Activated CD4-positive, alpha-beta T cell treated with anti-CD3 and anti-CD28 coated beads for 24 hours (primary cell): ENCODE results near the gene ATG4B.
"Not testable (repeated sequence)": the region's sequence is repeated elsewhere in the genome, so short reads cannot be mapped to it uniquely, and the experiment has no call there.

ENCODE experiments used
- DNase-seq, 2 donors: peaks; one replicate each; pipeline ENCODE4 v3.0.0-alpha.2; 2020; ENCODE audit warnings: low read depth in 2 of 2

The ATG4B gene

DNA sequence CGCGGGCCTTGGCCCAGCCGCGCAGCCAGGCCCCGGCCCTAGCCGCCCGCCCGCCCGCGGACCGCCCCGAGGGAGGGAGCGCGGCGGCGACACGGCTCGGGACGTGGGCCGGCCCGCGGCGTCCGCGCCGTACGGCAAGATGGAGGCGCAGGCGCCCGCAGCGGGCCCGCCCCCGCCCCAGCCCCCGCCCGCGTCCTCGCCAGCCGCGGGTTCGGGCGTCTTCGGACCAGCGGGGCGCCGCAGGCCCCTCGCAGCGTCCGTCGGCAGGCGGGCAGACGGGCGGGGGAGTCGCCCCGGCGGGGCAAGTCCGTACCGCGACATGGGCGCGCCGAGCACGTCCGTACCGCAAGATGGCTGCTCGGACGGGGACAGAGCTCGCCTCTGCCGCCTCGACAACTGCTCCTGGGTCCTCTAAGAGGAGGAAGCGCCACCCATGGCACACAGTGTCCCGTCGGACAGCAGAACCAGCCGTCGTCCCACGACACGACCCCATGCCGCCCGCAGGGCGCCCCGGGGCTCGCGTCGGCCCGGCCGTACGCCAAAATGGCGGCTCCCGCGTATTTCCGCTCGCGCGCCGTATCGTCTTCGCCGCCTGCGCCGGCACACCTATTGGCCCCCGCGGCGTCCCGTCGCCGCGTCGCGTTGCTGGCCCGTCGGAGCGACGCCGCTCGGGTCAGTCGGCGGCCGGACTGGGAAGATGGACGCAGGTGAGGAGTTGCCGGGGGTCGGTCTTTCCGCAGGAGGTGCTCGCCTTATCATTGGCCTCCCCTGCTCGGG is at the start of gene ATG4B, which contains the start of gene THAP4:
ATG4B (plus strand) TSS at position 676 of the 777 bp plus-strand sequence; CDS start at position 698, 22 bp downstream.
THAP4 (minus strand) TSS at position 141 of the 777 bp plus-strand sequence. CDS start 141 bp downstream, outside the sequence.
- DNase-seq, result peak; percentile 53 to 64

DNA sequence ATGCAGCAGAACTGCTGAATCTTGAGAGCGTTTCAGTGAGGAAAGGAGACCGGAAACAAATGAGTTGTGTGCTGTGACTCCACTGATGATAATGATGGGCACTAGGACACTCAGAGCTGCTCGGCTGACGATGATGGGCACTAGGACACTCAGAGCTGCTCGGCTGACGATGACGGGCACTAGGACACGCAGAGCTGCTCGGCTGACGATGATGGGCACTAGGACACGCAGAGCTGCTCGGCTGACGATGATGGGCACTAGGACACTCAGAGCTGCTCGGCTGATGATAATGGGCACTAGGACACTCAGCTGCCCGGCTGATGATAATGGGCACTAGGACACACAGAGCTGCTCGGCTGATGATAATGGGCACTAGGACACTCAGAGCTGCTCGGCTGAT is 47.6 kb upstream of the ATG4B start:
- not testable (repeated sequence) for DNase-seq

DNA sequence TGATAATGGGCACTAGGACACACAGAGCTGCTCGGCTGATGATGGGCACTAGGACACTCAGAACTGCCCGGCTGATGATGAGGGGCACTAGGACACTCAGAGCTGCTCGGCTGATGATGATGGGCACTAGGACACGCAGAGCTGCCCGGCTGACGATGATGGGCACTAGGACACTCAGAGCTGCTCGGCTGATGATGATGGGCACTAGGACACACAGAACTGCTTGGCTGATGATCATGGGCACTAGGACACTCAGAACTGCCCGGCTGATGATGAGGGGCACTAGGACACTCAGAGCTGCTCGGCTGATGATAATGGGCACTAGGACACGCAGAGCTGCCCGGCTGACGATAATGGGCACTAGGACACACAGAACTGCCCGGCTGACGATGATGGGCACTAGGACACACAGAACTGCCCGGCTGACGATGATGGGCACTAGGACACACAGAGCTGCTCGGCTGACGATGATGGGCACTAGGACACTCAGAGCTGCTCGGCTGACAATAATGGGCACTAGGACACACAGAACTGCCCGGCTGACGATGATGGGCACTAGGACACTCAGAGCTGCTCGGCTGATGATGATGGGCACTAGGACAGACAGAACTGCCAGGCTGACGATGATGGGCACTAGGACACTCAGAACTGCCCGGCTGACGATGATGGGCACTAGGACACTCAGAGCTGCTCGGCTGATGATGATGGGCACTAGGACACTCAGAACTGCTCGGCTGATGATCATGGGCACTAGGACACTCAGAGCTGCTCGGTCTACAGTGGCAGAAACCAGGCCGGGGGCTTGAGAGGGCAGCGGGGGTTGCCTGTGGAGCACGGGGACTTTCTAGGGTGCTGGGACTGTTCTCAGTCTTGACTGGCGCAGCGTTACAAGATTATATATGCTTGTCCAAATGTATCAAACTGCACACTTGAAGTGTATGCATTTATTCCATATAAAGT is 46.7 kb upstream of the ATG4B start:
- DNase-seq, result not testable (repeated sequence)

DNA sequence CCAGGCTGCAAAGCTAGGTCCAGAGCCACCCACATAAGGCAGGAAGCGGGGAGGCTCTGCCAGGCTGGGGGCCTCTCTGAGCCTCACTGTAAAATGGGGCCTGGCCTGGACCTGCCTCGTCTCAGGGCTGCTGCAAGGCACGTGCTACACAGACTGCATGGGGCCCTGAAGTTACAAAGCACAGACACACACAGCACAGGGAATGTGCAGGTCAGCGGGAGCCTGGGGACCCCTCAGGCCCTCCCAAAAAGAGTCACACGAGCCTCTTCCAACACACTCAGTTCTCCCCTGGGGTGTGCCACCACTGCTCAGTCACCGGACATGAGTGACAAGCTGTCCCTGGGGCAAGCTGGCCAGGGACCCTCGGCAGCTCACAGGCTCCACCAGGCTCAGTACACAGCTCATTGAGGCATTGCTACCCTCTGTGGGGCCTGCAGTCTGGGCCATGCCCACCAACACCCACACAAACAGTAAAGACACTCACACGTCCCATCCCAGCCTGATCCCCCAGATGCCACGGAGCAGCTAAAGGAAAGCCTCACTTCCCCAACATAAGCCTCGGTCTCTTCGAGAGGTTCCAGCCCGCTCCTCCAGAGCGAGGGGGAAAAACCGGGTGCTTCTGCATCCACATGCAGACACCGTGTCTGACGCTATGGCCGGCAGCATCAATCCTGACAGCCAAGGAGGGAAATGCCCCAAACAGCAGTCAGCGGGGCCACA is 45.2 kb upstream of the ATG4B start:
- DNase-seq, result no peak

DNA sequence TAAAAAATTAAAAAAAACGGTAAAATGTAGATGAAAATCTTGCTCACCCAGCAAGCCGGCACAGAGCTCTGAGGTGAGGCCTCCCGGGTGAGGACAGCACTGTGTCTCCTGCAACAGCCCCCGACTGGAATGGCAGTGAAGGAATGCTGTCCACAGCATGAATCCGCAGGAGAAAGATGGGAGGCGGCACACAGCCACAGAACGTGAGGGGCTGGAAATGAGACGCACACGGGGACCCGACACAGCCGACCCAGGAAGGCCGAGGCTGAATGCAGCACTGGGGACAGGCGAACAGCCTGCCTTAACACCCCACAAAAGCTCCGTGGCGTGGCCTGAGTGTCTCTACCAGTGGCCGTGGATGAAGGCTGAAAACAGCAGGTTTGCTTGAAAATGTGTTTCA is 44.2 kb upstream of the ATG4B start:
- DNase-seq, result no peak

DNA sequence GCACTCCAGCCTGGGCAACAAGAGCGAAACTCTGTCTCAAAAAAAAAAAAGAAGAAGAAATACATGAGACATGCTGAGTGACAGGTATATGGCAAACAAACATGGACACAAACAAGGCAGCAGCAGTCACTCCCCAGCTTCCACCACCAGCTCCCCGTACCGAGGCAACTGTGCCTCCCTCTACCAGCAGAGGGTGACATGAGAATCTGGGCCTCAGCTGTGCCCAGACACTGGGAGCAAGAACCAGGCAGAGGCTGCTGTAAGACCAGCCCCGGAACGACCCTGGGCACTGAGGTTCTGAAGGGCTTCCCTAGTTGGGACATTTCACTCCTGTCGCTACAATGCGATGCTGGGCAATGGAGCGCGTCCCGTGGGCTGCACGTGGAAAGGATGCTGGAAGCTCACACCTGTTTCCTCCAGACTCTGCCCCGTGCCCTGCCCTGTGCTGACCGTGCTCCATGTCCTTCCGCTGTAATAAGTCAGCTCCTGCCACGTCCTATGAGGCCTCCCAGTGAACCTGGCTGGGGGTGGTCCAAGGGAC is 41.8 kb upstream of the ATG4B start:
- DNase-seq, result no peak

DNA sequence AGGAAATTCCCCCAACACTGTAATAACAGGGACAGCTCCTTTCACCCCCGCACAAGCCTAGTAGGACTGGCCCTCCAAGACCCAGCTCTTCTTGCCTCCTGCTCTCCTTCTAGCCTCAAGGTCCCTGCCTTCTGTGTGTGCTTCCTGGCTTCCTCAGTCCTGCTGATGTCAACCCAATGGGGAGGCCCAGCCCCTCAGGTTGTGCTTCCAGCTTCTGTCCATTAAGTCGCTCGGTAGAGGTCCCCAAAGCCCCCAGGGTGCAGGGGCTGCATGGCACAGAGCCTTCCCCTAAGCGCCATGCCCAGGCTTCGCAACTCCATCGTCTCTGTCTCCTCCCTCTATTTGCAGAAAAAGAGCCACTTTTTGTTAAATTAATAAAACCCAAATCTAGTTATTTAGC is 39.9 kb upstream of the ATG4B start:
- DNase-seq, result no peak

DNA sequence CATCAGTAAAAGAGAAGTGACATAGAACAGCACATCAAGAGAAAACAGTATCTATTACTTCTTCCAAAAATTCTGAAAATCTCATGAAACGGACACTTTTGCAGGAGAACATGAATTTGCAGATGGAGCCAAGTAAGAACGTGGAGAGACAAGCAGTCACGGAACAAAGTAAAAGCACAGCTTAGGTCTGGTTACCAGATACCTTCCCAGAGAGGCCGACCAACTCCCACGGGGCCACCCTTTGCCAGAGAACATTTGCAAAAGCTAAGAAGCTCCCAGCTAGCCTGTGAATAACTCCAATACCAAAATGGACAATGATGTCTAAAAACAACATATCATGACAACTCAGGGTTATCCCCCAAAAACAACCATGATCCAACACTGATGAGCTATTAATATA is 39.4 kb upstream of the ATG4B start:
- DNase-seq, result no peak

DNA sequence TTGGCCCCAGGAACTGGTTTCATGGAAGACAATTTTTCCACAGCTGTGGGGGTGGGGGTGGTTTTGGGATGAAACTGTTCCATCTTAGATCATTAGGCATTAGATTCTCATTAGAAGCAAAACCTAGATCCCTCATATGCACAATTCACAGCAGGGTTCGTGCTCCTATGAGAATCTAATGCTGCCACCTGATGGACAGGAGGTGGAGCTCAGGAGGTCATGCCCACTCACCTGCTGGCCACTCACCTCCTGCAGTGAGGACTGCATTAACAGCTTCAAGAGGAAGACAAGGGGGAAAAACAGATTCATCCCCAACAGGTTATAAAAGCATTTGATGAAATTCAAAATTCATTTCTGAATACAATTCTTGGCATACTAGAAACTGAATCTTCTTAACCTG is 39.0 kb upstream of the ATG4B start:
- no peak for DNase-seq

DNA sequence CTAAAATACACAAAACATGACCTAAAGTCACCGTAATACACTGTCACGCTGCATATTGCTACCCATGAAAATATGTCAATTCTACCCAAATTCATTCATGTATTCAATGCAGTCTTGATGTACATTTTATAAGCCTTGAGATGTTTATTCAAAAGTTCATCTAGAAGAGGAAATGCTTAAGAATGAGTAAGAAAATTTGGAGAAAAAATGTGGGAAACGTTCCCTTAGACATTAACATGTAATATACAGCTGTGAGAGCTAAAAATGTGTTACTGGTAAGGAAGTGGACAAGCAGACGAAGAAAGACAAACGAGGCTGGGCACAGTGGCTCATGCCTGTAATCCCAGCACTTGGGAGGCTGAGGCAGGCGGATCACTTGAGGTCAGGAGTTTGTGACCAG is 37.9 kb upstream of the ATG4B start:
- DNase-seq, result no peak

DNA sequence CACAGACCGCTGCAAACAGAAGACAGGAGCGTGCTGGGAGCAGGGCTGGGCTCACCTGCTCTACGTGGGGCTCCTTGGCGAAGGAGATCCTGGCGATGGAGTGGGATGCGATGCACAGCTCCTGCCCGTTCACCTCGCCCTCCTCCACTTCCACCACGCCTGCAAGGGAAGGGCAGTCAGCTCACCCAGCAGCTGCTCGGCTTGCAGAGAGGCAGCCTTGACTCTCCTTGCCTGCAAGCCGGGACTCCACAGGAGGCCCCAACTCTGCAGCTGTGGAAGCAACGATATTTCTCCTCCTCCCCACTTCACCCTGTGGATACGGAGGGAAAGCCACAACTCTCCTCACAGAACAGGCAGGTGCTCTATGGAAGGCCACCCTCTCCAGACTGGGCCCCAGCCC is 35.7 kb upstream of the ATG4B start:
- no peak for DNase-seq

DNA sequence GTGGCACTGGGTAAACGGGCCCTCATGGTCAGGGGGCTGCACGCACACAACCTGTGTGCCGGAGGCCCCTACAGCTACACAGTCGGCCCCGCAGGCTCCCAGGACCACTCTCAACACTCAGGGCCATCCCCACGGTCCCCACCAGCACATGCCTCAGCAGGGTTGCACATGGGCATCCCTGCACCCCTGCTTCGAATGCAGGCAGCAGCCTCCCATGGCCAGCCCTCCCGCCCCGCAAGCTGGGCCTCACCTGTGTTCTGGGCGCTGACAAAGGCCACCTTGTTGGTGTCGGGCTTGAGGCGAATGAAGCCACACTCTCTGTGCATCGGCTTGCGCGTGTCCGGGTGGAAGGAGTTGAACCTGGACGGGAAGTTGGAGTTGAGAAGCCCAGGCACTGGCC is 34.8 kb upstream of the ATG4B start:
- DNase-seq, result no peak

DNA sequence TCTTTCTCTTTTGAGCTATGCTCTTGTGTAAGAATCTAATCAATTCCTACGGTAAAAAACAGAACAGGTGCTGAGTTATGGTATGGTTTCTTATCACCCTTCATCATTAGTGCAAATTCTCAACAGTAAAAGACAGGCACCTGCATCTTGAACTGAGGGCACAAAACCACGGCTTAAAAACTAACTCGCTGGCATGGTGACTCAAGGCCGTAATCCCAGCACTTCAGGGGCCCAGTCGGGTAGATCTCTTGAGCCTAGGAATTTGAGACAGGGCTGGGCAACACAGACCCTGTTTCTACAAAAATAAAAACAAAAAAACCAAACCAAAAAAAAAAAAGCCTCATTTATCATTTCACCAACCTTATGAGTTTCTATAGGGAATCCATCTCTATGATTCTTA is 33.8 kb upstream of the ATG4B start:
- DNase-seq, result no peak

DNA sequence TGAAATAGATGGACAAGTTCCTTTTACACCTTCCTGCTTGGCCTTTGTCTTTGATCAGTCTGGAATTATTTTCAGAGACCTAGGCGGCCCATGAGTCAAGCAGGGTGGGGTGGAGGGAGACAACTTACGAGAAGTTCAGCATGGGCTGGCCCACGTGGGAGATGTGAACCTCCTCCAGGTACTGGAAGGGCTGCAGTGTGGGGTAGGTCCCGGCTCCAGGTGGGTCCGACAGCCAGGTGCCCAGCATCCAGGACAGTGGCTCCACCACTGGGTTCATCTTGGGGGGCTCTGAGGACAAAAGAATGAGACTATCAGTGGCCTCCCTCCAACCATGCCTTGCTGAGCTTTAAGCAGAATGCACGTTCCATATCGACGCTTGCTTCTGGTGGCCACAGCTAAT is 31.3 kb upstream of the ATG4B start:
- no peak for DNase-seq

DNA sequence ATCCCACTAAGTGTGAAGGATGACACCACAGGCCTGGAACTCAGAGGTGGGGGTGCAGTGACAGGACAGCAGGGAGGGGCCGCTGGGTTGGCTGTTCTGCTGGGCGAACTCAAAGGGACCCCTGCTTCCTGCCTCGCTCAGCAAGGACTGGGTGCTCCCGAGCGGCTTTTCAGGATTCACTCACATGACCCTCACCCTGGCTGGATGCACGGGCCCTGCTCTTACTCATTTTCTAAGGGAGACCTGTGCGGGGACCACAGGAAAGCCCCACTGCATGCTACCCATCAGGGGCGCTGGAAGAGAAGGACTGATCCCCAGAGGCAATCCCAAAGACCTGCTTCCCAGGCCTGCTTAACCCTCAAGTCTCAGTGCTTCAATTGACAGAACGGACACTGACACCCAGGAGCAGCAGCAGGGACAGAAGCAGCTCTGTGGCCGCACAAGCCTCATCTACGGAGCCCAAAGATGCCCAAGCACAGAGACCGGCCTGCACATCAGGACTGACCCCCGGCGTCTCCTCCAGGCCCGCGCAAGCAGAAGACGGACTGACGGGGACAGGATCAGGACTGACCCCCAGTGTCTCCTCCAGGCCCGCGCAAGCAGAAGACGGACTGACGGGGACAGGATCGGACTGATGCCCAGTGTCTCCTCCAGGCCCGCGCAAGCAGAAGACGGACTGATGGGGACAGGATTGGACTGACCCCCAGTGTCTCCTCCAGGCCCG is 30.2 kb upstream of the ATG4B start:
- DNase-seq, result no peak

DNA sequence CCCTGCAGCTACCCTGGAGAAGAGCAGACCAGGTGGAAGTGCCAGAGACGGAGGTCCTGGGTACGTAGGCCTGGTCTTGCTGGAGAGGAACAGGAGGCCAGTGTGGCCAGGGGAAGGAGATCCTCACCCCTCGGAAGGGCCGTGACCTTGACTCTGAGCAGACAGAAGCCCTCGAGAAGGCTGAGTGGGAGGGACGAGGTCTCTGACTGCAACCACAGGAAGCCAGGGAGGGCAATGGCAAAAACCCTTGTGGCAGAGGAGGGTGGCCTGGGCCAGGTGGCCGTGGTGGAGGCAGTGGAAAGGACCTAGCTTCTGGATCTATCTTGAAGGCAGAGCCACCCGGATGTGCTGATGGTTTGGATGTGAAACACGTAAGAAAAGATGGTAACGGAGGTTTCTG is 28.6 kb upstream of the ATG4B start:
- no peak for DNase-seq

DNA sequence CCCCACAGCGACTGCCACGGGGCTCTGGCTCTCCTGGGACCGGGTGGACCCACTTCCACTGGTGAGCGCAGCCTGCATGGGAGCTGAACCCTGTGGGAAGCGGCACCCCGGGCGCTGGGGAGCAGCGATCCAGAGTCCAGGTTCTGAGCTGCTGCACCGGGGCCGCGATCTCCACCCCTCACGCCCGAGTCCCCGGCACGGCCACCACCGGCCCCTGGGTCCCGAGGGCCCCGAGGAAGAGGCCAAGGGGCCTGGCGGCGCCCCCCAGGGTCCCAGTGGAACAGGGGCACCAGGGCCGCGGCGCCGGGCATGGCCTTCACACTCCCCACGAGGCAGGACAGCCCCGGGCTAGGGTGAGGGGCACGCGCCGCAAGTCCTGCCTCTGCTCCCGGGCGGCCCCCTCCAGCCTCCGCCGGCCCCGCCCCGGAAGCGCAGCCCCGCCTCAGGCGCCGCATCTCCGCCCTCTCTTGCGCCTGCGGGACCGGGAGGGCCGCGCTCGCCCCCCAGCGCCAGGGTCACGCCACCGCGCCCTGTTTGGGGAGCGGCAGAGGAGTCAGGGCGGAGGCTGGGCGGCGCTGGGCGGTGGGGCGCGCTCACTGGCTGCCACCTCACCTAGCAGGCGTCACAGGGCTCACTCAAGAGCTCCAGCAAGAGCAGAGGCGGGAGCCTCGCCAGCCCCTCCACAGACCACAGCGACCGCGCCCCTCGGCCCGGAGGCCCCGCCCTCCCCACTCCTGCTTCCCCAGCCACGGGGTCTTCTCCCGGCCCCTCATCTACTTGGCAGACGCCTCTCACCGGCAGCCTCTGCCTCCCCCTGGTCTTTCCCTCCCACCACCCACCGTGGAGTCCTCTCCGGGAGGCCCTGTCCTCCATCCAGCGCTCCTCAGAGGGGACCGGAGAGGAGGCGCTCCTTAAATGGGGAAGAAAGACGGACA is 27.4 kb upstream of the ATG4B start:
- peak; percentile 80 to 86 for DNase-seq

DNA sequence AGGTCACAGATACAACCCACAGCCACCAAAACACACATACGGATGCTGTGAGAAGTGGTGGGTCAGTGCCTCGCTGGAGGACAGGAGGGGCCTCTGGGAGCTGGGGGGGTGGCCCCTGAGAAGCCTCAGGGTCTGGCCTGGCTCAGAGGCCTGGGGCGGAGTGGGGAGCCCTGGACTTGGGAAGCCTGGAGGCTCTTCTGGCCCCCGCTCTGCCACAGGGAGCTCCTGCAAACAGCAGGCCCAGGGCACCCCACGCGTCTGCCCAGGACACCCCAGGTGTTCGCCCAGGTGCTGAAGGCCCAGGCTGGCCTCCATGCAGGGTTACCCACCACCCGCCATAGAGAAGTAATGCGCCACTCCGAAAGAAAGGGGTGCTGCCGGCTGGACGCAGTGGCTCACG is 26.4 kb upstream of the ATG4B start:
- DNase-seq, result no peak

DNA sequence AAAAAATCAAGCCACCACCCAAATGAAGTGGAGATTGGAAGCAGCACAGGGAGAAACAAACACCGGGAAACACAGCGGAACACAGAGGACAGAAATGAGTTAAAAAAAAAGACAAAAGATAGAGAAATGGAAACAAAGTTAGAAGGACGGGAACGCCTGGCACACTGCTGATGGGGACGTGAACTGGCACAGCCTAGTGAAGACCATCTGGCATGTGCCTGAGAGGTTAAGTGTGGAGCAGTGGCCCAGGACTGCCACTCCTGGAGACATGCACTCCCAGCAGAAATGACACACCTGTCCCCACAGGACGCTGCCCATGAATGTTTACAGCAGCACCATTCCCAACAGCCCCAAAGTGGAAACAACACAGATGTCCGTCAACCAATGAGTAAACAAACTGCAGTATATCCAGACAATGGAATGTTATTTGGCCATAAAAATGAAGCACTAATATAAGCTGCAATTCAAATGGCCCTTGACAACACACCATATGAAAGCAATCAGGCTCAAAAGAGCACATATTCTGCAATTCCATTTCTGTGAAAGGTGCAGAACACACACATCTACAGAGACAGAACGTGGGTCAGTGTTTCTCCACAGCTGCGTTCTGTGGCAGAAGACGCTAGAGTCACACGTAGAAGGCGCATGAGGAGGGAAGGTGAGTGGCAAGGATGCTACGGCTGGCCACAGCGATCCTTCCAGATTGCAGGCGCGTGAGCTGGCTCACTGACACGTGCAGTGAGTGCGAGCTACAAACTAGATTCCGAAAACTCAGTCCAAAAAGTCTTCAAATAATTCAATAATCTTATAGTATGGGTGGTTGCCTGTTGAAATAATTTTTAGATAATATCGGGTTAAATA is 25.1 kb upstream of the ATG4B start:
- DNase-seq, result no peak
